Frontal cortex (tissue), 4 donors: Measurements from ENCODE around the gene PLB1. TPM values are rescaled to one million over a fixed set of nuclear protein-coding genes. Genes with fewer than 3 reads are reported as not detected.

Experiments used
- DNase-seq, 2 donors: peaks; one replicate each; pipeline ENCODE4 v3.0.0; 2012; ENCODE audit warnings: low spot score in 2 of 2
- FAIRE-seq: peaks from 2 replicates; lab custom pipeline; 2012; peaks lifted over from hg19 to GRCh38; lab: Jason Lieb, UNC
- total RNA-seq: library from RNA; depleted of rRNA; stranded (reverse); fragments of >200 nt; gene quantifications from one replicate; pipeline ENCODE4 v1.2.3, GENCODE V29; 2014
- donor health status: control.
- donor health status: control.
- donor health status: control.

The PLB1 gene
- total RNA-seq, 1 donor from 2014 or later: 1.2 TPM

DNA sequence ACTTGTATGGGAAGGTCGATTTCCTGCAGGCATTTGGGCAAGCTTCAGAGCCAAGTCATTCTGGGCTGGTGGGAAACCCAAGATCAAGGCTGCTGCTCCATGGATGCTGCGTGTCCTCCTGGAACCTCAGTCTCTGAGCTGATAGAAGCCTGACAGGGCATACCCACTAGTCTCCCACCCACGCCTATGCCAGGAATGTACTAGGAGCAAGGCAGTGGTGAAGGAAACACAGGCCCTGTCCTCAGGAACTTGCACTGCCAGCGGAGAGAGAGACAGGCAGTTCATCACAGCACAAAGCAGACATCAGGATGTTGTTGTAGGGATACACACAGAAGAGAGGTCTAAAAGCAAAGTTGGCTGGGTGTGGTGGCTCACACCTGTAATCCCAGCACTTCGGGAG lies 84.2 kb downstream of the PLB1 start:
- DNase-seq (no peak), FAIRE-seq (no peak)

DNA sequence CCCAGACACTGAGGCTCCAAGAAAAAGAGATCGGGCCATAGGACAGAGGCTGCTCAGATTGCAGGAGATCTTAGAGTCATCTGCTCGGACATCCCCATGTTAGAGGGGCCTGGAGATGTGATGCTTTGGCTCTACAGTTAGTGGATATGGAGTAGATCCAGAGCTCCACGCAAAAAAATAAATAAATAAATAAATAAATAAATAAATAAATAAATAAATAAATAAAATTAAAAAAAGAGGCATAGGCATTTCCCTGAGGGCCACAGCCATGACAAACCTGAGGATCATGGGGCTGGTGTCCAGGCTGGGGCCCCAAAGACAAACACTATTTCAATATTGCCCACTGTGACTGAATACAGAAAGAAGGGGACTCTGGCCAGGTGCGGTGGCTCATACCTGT lies 85.5 kb downstream of the PLB1 start:
- FAIRE-seq (no peak), DNase-seq (no peak)

DNA sequence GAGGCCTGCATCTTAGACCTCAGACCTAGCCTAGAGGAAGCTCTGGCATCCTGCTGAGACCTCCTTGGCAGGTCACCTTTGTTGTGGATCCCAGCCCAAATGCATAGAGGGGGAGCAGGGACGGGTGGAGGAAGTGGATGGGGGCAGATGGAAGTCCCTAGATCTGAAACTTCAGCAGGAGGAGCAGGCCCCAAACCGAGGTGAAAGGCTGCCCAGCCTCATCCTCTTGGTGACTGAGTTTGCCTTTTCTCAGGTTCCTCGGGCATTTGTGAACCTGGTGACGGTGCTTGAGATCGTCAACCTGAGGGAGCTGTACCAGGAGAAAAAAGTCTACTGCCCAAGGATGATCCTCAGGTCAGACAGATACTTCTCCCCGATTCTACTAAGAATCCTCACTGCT lies 86.3 kb downstream of the PLB1 start:
- DNase-seq: no peak
- no peak for FAIRE-seq

DNA sequence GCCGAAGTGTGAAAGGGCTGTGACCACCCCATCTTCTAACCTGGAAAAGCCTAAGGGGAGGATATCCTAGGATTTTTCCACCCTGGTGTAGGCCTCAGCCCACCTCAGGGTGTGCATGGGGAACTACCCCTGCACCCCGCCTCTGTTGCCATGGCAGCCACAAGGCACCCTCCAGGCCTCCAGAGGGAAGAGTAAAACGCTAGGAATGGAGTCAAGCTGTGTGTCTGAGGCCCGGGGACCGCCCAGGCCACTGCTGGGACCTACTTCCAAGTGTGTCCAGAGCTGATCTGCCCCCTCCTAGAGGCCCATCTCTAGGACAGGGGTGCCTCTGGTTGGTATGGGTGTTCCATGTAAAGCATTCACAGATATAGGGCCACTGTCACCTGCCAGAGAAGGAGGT lies 86.7 kb downstream of the PLB1 start:
- no peak for FAIRE-seq

DNA sequence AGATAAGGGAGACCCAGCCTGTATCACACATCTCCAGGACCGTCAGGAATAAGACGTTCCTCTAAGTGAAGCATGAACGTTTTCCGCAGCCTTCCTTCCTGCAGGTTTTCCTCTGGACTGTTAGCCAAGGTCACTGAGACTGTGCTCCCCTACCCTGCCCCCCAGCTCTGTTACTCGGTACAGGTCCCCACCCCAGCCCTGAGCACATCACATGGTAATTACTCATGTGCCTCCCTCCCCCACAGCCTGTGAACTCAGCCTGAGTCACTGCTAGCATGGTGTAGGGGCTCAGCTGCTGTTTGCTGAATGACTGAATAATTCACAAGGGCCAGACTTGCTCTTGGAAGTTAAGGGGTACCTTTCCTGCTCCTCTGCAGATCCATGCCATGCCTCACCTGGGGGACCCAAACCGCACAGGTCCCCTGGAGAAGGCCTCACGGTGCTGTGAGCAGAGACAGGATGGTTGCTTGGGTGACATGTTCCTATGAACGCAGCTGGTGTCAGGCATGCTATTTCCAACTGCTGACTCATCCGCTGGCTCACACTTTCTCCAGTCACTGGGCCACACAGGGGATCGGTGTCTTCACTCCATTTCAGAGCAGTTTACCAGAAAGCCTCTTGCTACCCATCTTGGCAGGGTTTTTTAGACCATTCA lies 88.2 kb downstream of the PLB1 start:
- DNase-seq (peak in 1 of 2 donors; percentile 52), FAIRE-seq (no peak)

More for the DNA sequence above, 86.7 kb downstream of the PLB1 start:
- DNase-seq: no peak

DNA sequence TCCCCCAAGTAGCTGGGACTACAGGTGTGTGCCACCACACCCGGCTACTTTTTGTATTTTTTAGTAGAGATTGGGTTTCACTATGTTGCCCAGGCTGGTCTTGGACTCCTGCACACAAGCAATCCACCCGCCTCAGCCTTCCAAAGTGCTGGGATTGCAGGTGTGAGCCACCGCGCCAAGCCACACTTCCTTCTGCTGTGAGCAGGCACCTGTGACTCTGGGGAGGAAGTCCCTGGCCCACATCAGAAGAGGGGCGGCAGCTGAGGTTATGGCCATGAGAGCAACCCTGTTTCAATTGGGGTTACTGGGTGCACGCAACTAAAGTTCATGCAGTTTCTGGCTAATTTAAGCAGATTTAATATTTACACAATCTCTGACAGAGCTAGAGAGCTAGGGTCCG lies 91.0 kb downstream of the PLB1 start:
- DNase-seq (no peak), FAIRE-seq (no peak)

DNA sequence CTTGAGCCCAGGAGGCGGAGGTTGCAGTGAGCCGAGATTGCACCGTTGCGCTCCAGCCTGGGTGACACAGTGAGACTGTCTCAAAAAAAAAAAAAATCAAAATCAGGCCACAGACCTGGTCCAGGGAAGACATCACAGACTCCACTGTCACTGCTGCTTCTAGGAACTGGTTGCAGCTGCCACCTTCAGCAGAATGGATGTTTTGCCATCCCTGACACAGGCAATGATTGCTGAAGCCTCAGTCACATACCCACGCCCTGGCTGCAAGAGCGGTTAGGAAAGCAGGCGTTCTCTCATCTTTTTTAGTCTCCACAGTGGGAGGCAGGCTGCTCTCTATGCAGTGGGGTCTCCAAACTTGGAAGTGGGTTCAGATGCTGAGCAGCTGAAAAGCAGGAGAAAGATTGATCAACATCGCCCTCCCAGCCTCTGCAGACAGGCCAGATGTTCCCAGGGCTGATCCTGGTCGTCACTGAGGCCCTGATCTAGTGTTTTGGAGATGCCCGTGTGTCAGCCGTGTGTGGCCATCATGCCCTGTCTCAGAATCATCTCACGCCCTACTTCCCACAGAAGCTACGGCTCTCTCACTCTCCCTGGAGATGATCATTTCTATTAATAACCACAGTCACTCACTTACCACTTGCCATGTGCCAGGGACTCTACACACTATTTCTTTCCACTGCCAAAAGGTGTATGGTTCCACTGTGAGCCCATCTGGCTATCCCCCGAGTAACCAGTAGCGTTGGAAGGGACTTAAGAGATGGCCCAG lies 91.8 kb downstream of the PLB1 start:
- FAIRE-seq (no peak), DNase-seq (no peak)

DNA sequence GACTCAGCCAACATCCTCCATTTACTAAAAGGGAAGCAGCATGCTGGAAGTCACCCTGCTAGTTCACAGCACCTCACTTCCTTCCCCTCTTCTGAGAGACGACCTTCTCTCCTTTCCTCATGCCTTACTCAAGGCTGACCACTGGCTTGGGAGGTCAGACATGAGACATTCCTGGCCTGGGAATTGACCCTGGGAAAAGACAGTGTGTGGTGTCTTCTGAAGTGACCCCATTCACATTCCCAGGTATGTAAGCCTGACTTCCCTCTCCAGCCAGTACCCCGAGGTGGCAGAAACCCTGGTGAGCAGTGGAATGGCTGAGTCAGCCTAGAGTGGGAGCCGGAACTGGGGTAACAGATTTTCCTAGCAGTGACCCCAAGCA lies 92.4 kb downstream of the PLB1 start:
- FAIRE-seq: no peak
- no peak for DNase-seq

DNA sequence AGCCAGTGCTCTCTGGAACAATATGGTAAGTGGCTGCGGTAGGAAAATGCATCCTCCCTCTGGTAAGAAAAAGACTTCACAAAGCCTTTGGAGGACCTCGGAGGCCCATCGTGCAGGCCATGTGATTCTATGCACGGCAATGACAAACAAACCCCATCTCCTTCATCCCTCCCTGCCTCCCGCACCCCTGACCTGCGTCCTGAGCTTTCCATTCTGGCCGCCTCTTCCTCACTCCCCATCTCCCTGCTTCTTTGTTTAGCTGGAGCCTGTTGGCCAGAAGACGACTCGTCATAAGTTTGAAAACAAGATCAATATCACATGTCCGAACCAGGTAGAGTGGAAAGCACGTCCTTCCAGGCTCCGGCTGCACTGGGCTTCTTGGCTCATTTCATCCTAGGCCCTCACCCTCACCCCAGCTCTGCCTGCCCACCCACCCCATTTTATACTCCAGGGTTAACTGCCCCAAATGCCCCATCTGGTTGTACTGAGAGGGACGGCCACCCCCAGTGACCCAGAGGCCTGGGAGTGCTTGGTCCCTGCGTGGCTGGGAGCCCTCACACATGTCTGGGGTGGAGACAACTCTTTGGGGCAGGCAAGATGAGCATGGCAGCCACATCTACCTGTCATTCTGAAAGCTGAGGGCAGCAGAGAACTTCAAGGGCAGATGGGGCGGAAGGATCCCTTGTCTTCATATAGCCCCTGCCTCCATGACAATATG lies 94.0 kb downstream of the PLB1 start:
- FAIRE-seq: no peak

DNA sequence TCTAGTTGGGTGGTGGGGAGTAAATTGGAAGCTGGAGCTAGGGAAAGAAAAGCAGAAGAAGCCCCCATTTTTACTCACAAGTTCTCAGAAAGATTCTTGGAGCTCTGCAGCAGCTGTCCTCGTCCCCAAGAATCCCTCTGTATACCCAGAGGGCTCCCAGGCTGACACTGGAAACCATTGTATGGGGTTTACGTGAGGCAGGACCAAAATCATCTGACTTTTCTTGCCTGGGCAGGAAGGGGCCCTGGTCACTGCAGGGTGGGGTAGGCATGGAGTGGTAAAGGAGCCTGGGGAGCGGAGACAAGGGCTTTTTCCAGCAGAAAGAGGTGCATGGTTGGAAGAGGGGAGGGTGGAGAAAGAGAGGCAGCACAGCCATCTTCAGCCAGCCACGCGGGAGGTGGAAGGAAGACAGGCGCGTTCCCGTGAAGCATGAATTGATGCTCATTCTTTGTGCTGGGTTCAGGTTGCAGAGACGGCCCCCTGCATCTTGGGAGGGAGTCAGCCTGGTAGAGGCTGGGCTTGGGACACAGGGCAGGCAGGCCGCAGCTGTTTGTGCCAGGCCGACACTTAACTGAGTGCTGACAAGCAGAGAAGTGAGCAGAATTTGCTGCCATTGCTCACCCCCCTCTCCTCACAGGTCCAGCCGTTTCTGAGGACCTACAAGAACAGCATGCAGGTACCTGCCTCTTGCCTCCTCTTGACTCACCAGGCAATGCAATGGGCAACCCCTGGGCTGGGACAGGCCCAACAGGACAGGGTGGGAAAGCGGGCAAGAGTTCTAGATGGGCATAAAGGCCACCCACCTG lies 94.8 kb downstream of the PLB1 start:
- DNase-seq (no peak), FAIRE-seq (no peak)

More for the DNA sequence above, 94.0 kb downstream of the PLB1 start:
- DNase-seq: no peak

DNA sequence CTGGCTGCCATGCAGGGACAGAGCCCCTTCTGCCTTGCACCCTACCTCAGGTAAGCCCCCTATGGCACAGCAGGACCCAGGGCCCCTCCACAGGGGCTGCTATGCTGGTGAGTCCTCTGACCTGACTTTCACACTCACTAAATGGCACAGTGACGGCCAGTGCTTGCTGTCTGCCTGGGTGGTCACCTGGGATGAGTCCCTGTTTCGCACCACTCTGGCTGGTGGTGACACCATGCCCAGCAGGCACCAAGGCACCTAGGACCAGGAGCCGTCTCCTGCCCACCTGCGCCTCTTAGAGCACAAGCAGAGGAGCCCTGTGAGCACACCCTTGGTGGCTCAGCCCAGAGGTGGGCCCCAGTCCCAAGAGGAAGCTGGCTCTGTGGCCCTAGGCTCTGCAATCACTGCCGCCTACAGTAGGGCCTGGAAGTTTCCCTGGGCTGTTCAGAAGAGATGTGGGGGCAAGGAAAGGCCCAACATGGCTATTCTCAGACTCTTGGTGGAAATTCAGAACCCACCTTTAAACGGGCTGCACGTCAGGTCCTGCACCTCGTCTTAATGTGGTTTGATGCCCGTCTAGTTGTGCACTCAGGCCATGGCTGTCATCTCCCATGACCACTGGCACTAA lies 96.0 kb downstream of the PLB1 start:
- no peak for FAIRE-seq

DNA sequence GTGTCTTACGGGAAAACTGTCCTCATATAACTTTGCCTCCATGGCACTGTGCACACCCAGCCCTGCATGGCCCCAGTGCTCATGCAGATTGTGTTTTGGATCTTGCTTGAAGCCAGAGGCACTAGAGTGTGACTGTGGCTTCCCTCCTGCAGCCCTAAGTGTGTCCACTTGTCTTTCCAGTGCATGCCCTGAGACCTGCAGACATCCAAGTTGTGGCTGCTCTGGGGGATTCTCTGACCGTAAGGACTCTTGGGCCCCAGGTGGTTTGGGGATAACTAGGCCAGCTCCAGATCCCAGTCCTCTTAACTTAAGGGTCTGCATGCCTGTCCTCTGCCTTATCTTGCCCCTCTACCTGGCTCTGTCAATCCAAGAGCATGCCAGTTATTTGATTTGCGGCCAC lies 96.6 kb downstream of the PLB1 start:
- no peak for FAIRE-seq
- no peak for DNase-seq

More for the DNA sequence above, 96.0 kb downstream of the PLB1 start:
- DNase-seq: no peak

DNA sequence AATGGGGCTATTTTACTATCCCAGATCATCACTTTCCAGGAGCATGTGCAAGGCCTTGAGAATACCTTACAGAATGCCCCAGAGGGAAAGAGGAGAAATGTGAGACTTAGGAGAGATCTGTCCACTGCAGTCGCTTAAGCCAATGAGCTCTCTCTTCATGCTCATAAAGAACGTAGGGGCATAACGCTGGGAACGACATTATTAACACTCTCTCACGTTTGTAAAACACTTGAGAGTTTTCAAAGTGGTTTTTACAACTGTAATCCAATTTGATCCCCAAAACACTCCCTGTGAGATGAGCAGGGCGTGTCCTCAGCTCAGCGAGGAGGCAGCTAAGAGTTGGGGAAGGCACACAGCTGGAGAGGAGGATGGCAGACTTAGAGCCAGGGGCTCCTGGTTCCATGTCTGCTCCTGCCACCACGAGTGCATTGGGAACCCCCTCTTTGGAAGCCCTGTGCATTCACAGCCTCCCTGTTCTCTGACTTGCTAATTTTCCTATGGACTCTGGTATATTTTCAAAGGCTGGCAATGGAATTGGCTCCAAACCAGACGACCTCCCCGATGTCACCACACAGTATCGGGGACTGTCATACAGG lies 97.4 kb downstream of the PLB1 start:
- no peak for FAIRE-seq
- DNase-seq: no peak

DNA sequence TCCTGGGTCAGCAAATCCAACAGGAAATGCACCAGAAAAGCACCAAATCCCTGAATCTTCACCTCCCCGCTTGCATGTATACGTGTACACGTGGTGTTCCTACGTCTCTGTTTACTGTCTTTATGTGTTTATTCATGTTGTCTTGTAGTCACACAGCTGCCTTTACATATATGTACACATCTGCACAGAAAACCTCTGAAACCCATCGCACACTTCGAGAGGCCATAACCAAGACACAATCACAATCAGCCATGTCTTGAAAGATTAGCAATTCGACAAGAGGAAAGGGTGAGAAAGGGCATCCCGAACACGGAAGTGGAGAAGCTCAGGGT lies 98.1 kb downstream of the PLB1 start:
- DNase-seq (no peak), FAIRE-seq (no peak)

DNA sequence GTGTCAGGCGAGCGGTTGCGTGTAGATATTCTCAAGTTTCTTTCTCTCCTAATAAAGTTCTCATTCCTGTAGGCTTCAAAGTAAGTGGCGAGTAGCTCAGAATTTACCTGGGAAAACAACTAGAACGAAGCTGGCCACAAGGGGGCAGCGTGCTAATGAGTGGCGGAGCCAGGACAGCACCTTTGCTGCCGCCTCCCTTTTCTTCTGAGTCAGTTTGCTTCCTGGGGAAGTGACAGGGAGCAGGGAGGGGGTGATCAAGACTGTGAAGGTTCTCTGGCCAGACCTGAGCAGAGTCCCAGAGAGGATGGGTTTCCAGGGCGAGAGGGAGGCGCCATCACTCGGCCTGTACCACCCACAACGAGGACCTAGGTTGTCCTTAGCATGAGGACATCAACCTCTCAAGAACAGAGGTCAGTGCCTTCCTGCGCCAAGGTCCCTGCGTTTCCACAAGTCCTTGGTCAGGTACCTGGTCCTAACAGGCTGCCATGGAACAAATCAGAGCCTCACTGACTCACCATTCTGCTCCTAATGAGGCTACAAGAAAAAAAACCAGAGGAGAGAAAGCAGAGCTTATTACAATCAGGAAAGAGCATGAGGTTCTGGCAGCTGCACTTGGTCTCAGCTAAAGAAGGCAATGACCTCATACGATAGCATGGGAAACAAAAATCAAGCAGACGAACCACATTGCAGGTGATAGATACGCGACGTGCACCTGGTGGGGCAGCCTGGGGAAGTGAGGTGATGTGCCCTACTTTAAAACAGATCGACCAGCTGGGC lies 98.7 kb downstream of the PLB1 start:
- DNase-seq: peak; percentile 42 to 85
- no peak for FAIRE-seq

DNA sequence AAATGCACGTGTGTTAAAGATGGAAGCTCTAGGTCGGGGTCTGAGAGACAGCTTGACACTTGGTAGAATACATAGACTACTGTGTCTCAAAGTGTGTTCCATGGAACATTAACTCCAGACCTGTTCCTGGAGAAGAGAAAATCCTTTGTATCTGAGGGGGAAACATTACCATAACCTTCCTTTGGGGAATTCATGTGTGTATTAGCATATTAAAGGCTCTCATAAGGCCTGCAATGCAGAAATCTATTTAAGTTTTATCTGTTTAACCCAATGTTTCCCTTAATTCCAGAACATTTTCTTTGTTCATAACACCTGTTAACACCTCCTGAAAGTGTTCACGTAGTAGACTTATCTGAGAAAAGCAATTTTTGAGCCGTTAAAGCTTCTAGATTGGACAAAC lies 99.5 kb downstream of the PLB1 start:
- no peak for DNase-seq
- FAIRE-seq: no peak

DNA sequence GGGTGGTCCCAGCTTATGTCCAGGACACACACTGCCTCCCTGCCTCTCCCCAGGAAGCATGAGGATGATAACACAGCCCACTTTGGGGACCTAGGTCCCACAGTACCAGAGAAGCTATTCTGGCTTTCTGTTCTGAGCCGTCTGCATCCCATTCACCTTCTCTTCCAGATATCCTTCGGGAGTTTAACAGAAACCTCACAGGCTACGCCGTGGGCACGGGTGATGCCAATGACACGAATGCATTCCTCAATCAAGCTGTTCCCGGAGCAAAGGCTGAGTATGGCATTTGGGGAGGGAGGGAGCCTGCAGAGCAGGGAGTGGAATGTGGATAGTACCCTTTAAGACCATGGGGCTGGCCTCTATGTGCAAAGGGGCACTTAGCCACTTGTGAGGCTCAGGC lies 102.6 kb downstream of the PLB1 start:
- FAIRE-seq: no peak
- no peak for DNase-seq

DNA sequence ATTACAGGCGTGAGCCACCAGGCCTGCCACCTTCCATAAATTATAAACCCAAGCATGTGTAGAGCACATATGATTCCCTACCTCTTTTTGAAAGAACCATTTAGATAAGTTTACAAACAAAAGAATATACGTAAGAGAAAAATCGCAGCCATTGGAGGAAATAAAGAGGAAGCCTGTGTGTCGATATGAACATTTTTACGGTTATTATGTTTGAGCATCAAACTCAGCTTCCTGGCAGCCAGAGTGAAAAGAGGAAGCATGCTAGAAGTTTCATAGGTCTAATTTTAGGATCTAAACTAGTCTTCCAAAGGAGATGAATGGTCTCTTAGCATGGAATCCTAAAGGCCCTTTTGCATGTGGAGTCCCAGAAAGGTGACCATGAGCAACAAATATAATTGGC lies 104.3 kb downstream of the PLB1 start:
- DNase-seq (no peak), FAIRE-seq (no peak)

DNA sequence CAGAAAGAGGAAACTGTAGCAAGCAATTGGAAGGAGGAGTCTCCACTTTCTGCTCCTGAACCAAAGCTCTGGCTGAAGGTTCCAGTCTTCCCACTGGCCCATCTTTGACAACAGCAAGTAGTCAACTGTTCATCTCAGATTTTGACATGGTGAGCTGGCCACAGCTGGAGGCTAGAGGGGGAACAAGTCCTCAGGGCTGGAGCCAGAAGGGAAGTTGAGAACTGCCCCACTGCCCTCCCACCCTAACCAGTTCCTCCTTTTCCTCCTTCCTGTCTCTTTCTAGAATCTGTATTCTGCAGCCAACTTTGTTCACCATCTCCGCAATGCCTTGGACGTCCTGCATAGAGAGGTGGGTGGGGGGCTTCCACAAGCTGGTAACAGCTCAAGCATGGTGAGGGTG lies 105.8 kb downstream of the PLB1 start:
- FAIRE-seq (no peak), DNase-seq (no peak)
